Measurements from ENCODE around the gene TNIK. TPM values are rescaled to one million over a fixed set of nuclear protein-coding genes. Genes with fewer than 3 reads are reported as not detected.

Gene TNIK
- total and polyA plus RNA-seq, 2 of the 4 experiments (the other 2 are of a cell fraction), result 3.4 to 6.3 TPM

DNA sequence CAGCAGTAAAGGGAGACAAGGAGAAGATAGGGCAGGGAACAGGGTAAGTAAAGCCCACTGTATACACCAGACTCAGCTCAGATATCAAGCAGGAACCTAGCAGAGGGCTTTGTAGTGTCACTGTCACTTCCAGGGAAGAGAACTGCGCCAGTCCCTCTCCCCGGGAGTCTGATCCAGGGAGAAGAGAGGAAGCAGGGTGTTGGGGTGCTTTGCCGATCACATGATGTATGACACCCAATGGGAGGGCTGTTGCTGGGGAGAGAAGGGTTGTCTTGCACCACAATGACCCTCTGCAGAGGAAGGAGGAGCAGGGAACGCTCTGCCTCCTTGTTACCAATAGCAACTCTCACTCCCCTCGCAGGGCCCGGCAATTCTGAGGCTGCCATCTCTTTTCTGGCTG is 286.5 kb downstream of the TNIK start:
- BruUV-seq (replicated peaks), result no TSS peak
- H3K23ac ChIP-seq (ENCODE audit: low read depth, low read length), result 0 out of 2 replicates have a peak overlapping the region, but pooled peaks have one; percentile 15
- CTCF ChIA-PET, result interaction anchor here (0.6 to 0.7 kb wide), 2 partner anchors 9 to 412 kb away, joined by 3 to 4 read pairs; no protein-coding TSS in a partner anchor

More for the DNA sequence above, 286.5 kb downstream of the TNIK start:
- H3K14ac ChIP-seq (replicated peaks; ENCODE audit: low read depth, low read length), result no peak overlapping the region
- H4K8ac ChIP-seq (ENCODE audit: low read depth in 2 of 2, low read length in 2 of 2), result no peak overlapping the region
- no peaks in the 10 kb centered on the region for H3K27me3 ChIP-seq (ENCODE audit: control insufficient read depth, insufficient read depth, low read length)
- no peak overlapping the region for H3K4ac ChIP-seq (ENCODE audit: low read depth, low read length)
- H2AK9ac ChIP-seq (replicated peaks; ENCODE audit: low read depth, low read length, poor library complexity), result no peak overlapping the region
- no peak overlapping the region for H2BK15ac ChIP-seq (ENCODE audit: low read depth, low read length)
- peaks cover 10% of the 10 kb centered on the region for H3K4me1 ChIP-seq (ENCODE audit: control insufficient read depth, insufficient read depth, low read length)
- dilution Hi-C loops (cut with HindIII; ENCODE audit: low sequenced_read_pairs, unreplicated experiment), result no loop called here
- H3K79me1 ChIP-seq (ENCODE audit: low read depth in 1 of 2, low read length in 2 of 2), result no peaks in the 10 kb centered on the region
- TF ChIP-seq FOS (IDR thresholded peaks at IDR 0.05; ENCODE audit: low read depth, low read length) (no peak), RFX5 (IDR thresholded peaks at IDR 0.05; ENCODE audit: low read depth, low read length) (0 out of 2 replicates have a peak, but pooled peaks have one; percentile 36)
- H3K36me3 ChIP-seq (ENCODE audit: control insufficient read depth, insufficient read depth, low read length), result no peaks in the 10 kb centered on the region
- 70% methylated on average over 2 of the region's 6 CpGs; no CpG with 5 or more reads in 1 of the 2 experiments for WGBS, 2 experiments (ENCODE audit: extremely low coverage in 2 of 2, insufficient read length in 1 of 2)
- POLR2A ChIA-PET (ENCODE audit: unreplicated experiment), result no interaction called here
- H2BK5ac ChIP-seq (ENCODE audit: low read depth, low read length, poor library complexity, severe bottlenecking), result no peak overlapping the region
- intact Hi-C loops (cut with micrococcal nuclease), result no loop called here
- no peaks in the 10 kb centered on the region for H4K20me1 ChIP-seq (ENCODE audit: insufficient read depth, low read length)
- H4K91ac ChIP-seq (ENCODE audit: insufficient read depth, low read depth, low read length), result no peak overlapping the region
- no peak overlapping the region for H2BK120ac ChIP-seq (ENCODE audit: low read depth, low read length)
- no peak overlapping the region for H3K27ac ChIP-seq (ENCODE audit: insufficient read depth, low read length)
- in situ Hi-C loops (cut with MboI; ENCODE audit: low sequenced_read_pairs), result no loop called here
- no peak overlapping the region for H3K56ac ChIP-seq (ENCODE audit: extremely low read depth, insufficient read depth, low read length)
- no peak overlapping the region for H3K4me2 ChIP-seq (ENCODE audit: low read depth, low read length)
- H3K9ac ChIP-seq (ENCODE audit: low read depth, low read length), result no peak overlapping the region
- H3K9me1 ChIP-seq (ENCODE audit: insufficient read depth, low read length), result peaks cover 9% of the 10 kb centered on the region; the same call in 1 of the 2 replicates
- H2AFZ ChIP-seq (replicated peaks; ENCODE audit: low read length, poor library complexity), result peak overlapping the region; percentile 34
- no peaks in the 10 kb centered on the region for H3K9me3 ChIP-seq (ENCODE audit: control insufficient read depth, insufficient read depth, low read length)
- peak; percentile 42; the same call in 1 of the 2 replicates for ATAC-seq (ENCODE audit: low read depth)
- H2BK20ac ChIP-seq (ENCODE audit: low read depth, low read length), result no peak overlapping the region
- H3K18ac ChIP-seq (ENCODE audit: low read depth, low read length), result no peak overlapping the region
- no peak overlapping the region; the same call in 1 of the 2 replicates for H2AK5ac ChIP-seq (ENCODE audit: low read depth, low read length)
- no peak overlapping the region for H3K4me3 ChIP-seq (ENCODE audit: insufficient read depth, low read depth, low read length)
- no peak for DNase-seq
- peak overlapping the region; percentile 68; the same call in 1 of the 2 replicates for H4K5ac ChIP-seq (ENCODE audit: low read depth, low read length)

Data from IMR-90 (cell line).